Calu3 (cell line): ENCODE data around the gene EPM2AIP1. TPM values are rescaled to one million over a fixed set of nuclear protein-coding genes. Genes with fewer than 3 reads are reported as not detected.

Experiments
- BruUV-seq: library from RNA; stranded (reverse); fragments of 400-500 nt; replicated peaks from 2 replicates; lab custom pipeline; 2021; lab: Mats Ljungman, UMichigan
- CTCF ChIA-PET: fragments of 300-600 bp; sonication (Branson Sonifier 250); formaldehyde crosslinking; loops from one replicate; lab custom pipeline; 2022; ENCODE audit warnings: antibody characterized with exemption; lab: Charles Lee
- DNase-seq: peaks from one replicate; pipeline ENCODE4 v3.0.0; 2022
- H3K27ac Mint-ChIP-seq: one replicate; pipeline ENCODE4 v1.8.0; 2022; ENCODE audit warnings: mixed read lengths; ENCODE audit not compliant: unreplicated experiment
- H3K27me3 Mint-ChIP-seq: one replicate; pipeline ENCODE4 v1.8.0; 2022; ENCODE audit warnings: mixed read lengths; ENCODE audit not compliant: unreplicated experiment
- H3K36me3 Mint-ChIP-seq: one replicate; pipeline ENCODE4 v1.8.0; 2022; ENCODE audit warnings: mild to moderate bottlenecking, moderate library complexity, mixed read lengths; ENCODE audit not compliant: insufficient read depth, unreplicated experiment
- H3K4me1 Mint-ChIP-seq: one replicate; pipeline ENCODE4 v1.8.0; 2022; ENCODE audit warnings: mild to moderate bottlenecking, low read depth, mixed read lengths; ENCODE audit not compliant: unreplicated experiment
- H3K4me3 Mint-ChIP-seq: one replicate; pipeline ENCODE4 v1.8.0; 2022; ENCODE audit warnings: mild to moderate bottlenecking, low read depth, moderate library complexity, mixed read lengths; ENCODE audit not compliant: unreplicated experiment
- H3K9me3 Mint-ChIP-seq: one replicate; pipeline ENCODE4 v1.8.0; 2022; ENCODE audit warnings: low read depth, mixed read lengths; ENCODE audit not compliant: unreplicated experiment
- CTCF ChIP-seq: fragments of 200-600 bp; IDR thresholded peaks from one replicate; pipeline ENCODE4 v1.8.0; 2022; ENCODE audit warnings: antibody characterized with exemption; ENCODE audit not compliant: unreplicated experiment
- intact Hi-C: fragments of 100-400 bp; cut with micrococcal nuclease; formaldehyde crosslinking; loops from one replicate; pipeline ENCODE4 v1.10.0; 2022; ENCODE audit not compliant: unreplicated experiment
- total RNA-seq: library from RNA; stranded (reverse); gene quantifications from 2 replicates; pipeline ENCODE4 v1.2.3, GENCODE V29; 2022

The EPM2AIP1 gene
- total RNA-seq, 1 experiment from 2014 or later: 13.2 TPM

- intact Hi-C loops: no loop called here
- H3K27ac Mint-ChIP-seq: no peak overlapping the region
- H3K36me3 Mint-ChIP-seq: no peaks in the 10 kb centered on the region
- CTCF ChIA-PET: no interaction called here
- H3K9me3 Mint-ChIP-seq: no peaks in the 10 kb centered on the region
- TF ChIP-seq CTCF: no peak
- H3K27me3 Mint-ChIP-seq: no peaks in the 10 kb centered on the region
- DNase-seq: no peak
- H3K4me1 Mint-ChIP-seq: no peaks in the 10 kb centered on the region
- no peak overlapping the region for H3K4me3 Mint-ChIP-seq
- BruUV-seq: no TSS peak
These were observed 46.4 kb upstream of the EPM2AIP1 start for GRCh38 chr3:37039161-37039846.

GRCh38 chr3:37037352-37037751 lies 44.4 kb upstream of the EPM2AIP1 start:
- intact Hi-C loops: no loop called here
- no TSS peak for BruUV-seq

GRCh38 chr3:37032961-37033360 lies 40.0 kb upstream of the EPM2AIP1 start:
- Mint-ChIP-seq H3K9me3 (no peaks in the 10 kb centered on the region), H3K27ac (no peak overlapping the region)

More at GRCh38 chr3:37037352-37037751, 44.4 kb upstream of the EPM2AIP1 start:
- no peak overlapping the region for H3K27ac Mint-ChIP-seq
- no peaks in the 10 kb centered on the region for H3K27me3 Mint-ChIP-seq
- TF ChIP-seq CTCF: no peak
- H3K4me3 Mint-ChIP-seq: no peak overlapping the region
- H3K9me3 Mint-ChIP-seq: no peaks in the 10 kb centered on the region
- no peaks in the 10 kb centered on the region for H3K4me1 Mint-ChIP-seq
- no peak for DNase-seq
- CTCF ChIA-PET: no interaction called here
- H3K36me3 Mint-ChIP-seq: no peaks in the 10 kb centered on the region

GRCh38 chr3:37031096-37031682 lies 38.3 kb upstream of the EPM2AIP1 start:
- Mint-ChIP-seq H3K4me1 (no peaks in the 10 kb centered on the region), H3K9me3 (no peaks in the 10 kb centered on the region), H3K27ac (no peak overlapping the region), H3K36me3 (peaks cover 12% of the 10 kb centered on the region), H3K27me3 (no peaks in the 10 kb centered on the region), H3K4me3 (no peak overlapping the region)
- BruUV-seq: no TSS peak
- CTCF ChIA-PET: interaction anchor here (0.6 to 1.0 kb wide), 2 partner anchors 95 to 439 kb away, joined by 3 read pairs; no protein-coding TSS in a partner anchor
- no peak for TF ChIP-seq CTCF
- intact Hi-C loops: no loop called here
- no peak for DNase-seq

More at GRCh38 chr3:37032961-37033360, 40.0 kb upstream of the EPM2AIP1 start:
- Mint-ChIP-seq H3K4me1 (no peaks in the 10 kb centered on the region), H3K4me3 (no peak overlapping the region), H3K27me3 (no peaks in the 10 kb centered on the region), H3K36me3 (peaks cover 6% of the 10 kb centered on the region)
- no peak for TF ChIP-seq CTCF
- no TSS peak for BruUV-seq
- intact Hi-C loops: no loop called here
- DNase-seq: no peak
- CTCF ChIA-PET: no interaction called here
